Measurements from ENCODE around the gene DDX53. TPM values are rescaled to one million over a fixed set of nuclear protein-coding genes. Genes with fewer than 3 reads are reported as not detected.

DDX53 gene
- total RNA-seq, 1 donor from 2014 or later = not detected

DNA sequence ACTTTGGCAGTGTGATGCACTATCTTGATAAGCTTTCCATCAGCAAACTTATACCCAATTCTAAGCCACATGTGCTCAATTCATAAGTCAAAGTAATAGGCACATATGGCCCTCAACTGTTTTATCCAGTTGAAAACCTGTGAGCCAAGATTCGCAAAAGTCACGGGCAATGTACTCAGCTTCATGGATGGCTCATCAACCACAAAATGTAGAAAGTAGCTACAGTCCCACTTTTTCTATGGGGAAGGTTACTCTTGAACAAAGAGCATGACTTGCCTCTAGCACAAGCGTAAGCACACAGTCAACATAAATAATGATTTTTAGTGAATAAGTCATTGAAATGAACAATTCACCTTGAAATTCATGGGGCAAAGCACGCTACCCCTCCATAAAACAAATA is 25.1 kb upstream of the DDX53 start:
- H3K4me1 ChIP-seq = no peaks in the 10 kb centered on the region
- no peak overlapping the region for H3K4me3 ChIP-seq
- no peak for DNase-seq (ENCODE audit: extremely low spot score in 2 of 2)
- no peaks in the 10 kb centered on the region for H3K36me3 ChIP-seq
- no peak overlapping the region for H3K27ac ChIP-seq
- no peaks in the 10 kb centered on the region for H3K27me3 ChIP-seq
- no peaks in the 10 kb centered on the region for H3K9me3 ChIP-seq
- intact Hi-C loops (cut with DNase I) = no loop called here
- TF ChIP-seq, protein P1, sequence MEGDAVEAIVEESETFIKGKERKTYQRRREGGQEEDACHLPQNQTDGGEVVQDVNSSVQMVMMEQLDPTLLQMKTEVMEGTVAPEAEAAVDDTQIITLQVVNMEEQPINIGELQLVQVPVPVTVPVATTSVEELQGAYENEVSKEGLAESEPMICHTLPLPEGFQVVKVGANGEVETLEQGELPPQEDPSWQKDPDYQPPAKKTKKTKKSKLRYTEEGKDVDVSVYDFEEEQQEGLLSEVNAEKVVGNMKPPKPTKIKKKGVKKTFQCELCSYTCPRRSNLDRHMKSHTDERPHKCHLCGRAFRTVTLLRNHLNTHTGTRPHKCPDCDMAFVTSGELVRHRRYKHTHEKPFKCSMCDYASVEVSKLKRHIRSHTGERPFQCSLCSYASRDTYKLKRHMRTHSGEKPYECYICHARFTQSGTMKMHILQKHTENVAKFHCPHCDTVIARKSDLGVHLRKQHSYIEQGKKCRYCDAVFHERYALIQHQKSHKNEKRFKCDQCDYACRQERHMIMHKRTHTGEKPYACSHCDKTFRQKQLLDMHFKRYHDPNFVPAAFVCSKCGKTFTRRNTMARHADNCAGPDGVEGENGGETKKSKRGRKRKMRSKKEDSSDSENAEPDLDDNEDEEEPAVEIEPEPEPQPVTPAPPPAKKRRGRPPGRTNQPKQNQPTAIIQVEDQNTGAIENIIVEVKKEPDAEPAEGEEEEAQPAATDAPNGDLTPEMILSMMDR (IDR thresholded peaks at IDR 0.05) = no peak
- TF ChIP-seq POLR2AphosphoS5 (IDR thresholded peaks at IDR 0.05; ENCODE audit: insufficient read depth in 1 of 2, low read depth in 1 of 2) (no peak), POLR2A (IDR thresholded peaks at IDR 0.05) (no peak)

DNA sequence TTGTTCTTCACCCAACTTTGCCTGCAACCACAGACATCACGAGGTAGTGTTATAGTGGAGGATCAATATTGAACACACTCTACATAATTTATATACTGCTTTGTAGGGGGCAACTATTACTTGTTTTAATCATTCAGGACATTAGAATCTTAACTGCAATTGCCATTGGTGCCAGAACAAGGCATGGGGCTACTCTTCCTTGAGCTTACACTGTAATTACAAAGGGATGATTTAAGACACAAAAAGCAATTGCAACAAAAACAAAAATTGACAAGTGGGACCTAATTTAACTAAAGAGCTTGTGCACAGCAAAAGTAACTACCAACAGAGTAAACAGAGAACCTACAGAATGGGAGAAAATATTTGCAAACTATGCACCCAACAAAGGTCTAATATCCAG is 24.0 kb upstream of the DDX53 start:
- intact Hi-C loops (cut with DNase I) = no loop called here
- TF ChIP-seq POLR2A (IDR thresholded peaks at IDR 0.05) (no peak), POLR2AphosphoS5 (IDR thresholded peaks at IDR 0.05; ENCODE audit: insufficient read depth in 1 of 2, low read depth in 1 of 2) (no peak)

DNA sequence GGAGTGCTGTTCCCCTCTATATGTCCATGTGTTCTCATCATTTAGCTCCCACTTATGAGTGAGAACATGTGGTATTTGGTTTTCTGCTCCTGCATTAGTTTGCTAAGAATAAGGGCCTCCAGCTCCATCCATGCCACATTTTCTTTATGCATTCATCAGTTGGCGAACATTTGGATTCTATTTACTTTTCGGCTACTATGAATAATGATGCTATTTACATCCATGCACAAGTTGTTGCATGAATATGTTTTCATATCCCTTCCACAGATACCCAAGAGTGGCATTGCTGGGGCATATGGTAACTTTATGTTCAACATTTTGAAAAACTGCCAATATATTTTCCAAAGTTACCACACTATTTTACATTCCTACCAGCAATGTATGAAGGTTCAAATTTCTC is 13.8 kb upstream of the DDX53 start:
- DNase-seq (ENCODE audit: extremely low spot score in 2 of 2) = no peak
- TF ChIP-seq POLR2A (IDR thresholded peaks at IDR 0.05) = no peak
- no peak for TF ChIP-seq POLR2AphosphoS5 (IDR thresholded peaks at IDR 0.05; ENCODE audit: insufficient read depth in 1 of 2, low read depth in 1 of 2)
- TF ChIP-seq, protein P1 (IDR thresholded peaks at IDR 0.05) = no peak
- H3K9me3 ChIP-seq = no peaks in the 10 kb centered on the region
- H3K4me3 ChIP-seq = no peak overlapping the region
- H3K36me3 ChIP-seq = no peaks in the 10 kb centered on the region
- H3K27ac ChIP-seq = no peak overlapping the region
- H3K4me1 ChIP-seq = no peaks in the 10 kb centered on the region
- no peaks in the 10 kb centered on the region for H3K27me3 ChIP-seq
- intact Hi-C loops (cut with DNase I) = no loop called here

More for the DNA sequence above, 24.0 kb upstream of the DDX53 start:
- no peaks in the 10 kb centered on the region for H3K4me1 ChIP-seq
- no peak overlapping the region for H3K4me3 ChIP-seq
- no peaks in the 10 kb centered on the region for H3K9me3 ChIP-seq
- H3K27ac ChIP-seq = no peak overlapping the region
- H3K27me3 ChIP-seq = no peaks in the 10 kb centered on the region
- no peak for DNase-seq (ENCODE audit: extremely low spot score in 2 of 2)
- H3K36me3 ChIP-seq = no peaks in the 10 kb centered on the region

DNA sequence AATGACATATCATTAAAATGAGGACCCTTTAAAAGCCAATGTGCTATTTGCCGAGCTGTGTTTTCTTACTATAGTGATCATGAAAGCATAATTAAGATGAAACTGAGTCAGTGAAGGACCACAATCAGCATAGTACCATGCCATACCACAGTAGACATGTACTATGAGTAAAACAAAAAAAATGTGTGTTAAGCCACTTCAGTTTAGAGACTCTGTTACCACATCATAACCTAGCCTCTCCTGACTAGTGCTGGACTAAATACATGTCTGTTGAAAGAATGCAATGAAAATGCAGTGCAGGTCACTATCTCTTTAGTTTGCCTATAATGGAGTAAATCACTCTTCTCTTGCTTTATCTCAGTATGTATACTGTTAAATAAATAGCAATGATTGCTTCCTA is 12.3 kb upstream of the DDX53 start:
- TF ChIP-seq POLR2A (IDR thresholded peaks at IDR 0.05) (no peak), POLR2AphosphoS5 (IDR thresholded peaks at IDR 0.05; ENCODE audit: insufficient read depth in 1 of 2, low read depth in 1 of 2) (no peak)
- TF ChIP-seq, protein P1 (IDR thresholded peaks at IDR 0.05) = no peak
- no peak overlapping the region for H3K27ac ChIP-seq
- no peak for DNase-seq (ENCODE audit: extremely low spot score in 2 of 2)
- no peak overlapping the region for H3K4me3 ChIP-seq
- intact Hi-C loops (cut with DNase I) = no loop called here
- no peaks in the 10 kb centered on the region for H3K36me3 ChIP-seq
- H3K9me3 ChIP-seq = no peaks in the 10 kb centered on the region
- H3K27me3 ChIP-seq = no peaks in the 10 kb centered on the region
- H3K4me1 ChIP-seq = no peaks in the 10 kb centered on the region

DNA sequence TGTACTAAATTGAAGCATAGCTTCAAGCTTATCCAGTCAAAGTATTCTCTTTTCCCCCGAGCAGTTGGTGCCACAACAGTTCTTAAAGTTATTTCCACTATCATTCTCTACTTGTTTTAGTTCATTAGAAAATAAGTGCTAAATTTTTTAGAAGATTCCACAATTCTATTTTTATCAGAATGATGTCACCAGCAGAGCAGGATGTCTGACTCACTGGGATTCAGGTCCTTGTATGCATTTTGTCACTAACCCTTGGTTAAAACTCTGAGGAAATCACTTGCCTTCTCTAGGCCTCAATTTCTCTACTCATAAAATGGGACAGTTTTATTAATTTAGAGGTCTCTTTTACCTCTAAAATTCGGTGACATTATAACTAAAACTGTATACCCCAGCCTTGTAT is 3.4 kb downstream of the DDX53 start:
- H3K4me3 ChIP-seq = no peak overlapping the region
- no peak for DNase-seq (ENCODE audit: extremely low spot score in 2 of 2)
- no peaks in the 10 kb centered on the region for H3K27me3 ChIP-seq
- TF ChIP-seq, protein P1 (IDR thresholded peaks at IDR 0.05) = no peak
- TF ChIP-seq POLR2AphosphoS5 (IDR thresholded peaks at IDR 0.05; ENCODE audit: insufficient read depth in 1 of 2, low read depth in 1 of 2) (no peak), POLR2A (IDR thresholded peaks at IDR 0.05) (no peak)
- no peaks in the 10 kb centered on the region for H3K9me3 ChIP-seq
- intact Hi-C loops (cut with DNase I) = no loop called here
- no peaks in the 10 kb centered on the region for H3K36me3 ChIP-seq
- H3K4me1 ChIP-seq = no peaks in the 10 kb centered on the region
- no peak overlapping the region for H3K27ac ChIP-seq

Data from vagina (tissue), 2 donors.